Panc1 (cell line): ENCODE results near the gene HRCT1.

Experiments
- POLR2AphosphoS5 ChIP-seq: IDR thresholded peaks from 2 replicates; pipeline ENCODE4 v1.6.1; 2012; ENCODE audit warnings: mild to moderate bottlenecking, low read depth, low read length, moderate library complexity
- SIN3A ChIP-seq: IDR thresholded peaks from 2 replicates; pipeline ENCODE4 v1.6.1; 2012; ENCODE audit warnings: low read depth, mild to moderate bottlenecking, low read length, moderate library complexity, borderline replicate concordance; ENCODE audit not compliant: insufficient read depth
- TF ChIP-seq, protein P1 (sequence below): fragments of 450-650 bp; IDR thresholded peaks from 2 replicates; pipeline ENCODE4 v1.5.1; 2017; ENCODE audit warnings: mild to moderate bottlenecking
- TF ChIP-seq, protein P2 (sequence below), 2 experiments: IDR thresholded peaks; 2 replicates each; pipeline ENCODE4 v1.6.1; 2011 to 2012; ENCODE audit warnings: low read depth in 2 of 2, control low read depth in 1 of 2, low read length in 1 of 2, mild to moderate bottlenecking in 1 of 2, moderate library complexity in 1 of 2; ENCODE audit not compliant: insufficient read depth in 1 of 2

DNA sequence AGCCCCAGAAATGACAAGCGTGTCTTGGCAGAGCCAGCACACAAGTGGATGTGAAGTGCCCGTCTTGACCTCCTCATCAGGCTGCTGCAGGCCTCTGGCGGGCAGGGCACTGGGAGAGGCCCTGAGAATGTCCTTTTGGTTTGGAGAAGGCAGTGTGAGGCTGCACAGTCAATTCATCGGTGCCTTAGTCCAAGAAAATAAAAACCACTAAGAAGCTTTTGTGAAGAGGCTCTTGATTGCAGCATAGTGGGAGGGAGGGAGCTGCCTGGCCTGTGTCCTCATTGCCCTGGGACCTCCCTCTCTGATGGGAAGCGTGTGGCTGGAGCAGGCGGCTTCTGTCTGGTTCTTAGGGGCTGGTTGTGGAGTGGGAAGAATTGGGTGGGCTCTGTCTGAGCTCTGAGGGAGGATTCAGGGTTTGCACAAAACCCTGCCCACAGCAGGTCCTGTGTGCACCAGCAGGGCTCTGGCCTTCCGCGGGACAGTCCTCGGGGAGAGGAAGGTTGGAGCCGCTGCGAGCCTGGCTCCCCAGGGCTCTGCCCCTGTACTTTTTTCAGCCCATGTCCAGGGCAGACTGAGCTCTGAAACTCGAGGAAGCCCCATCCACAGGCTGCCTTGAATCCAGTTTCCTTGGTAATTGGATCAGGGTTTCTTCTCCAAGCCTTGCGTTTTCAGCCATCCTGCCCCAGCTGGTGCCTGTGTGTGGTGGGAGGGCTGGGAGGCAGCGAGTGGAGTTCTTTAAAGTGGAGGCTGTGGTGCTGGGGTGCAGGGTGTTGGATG, 1.1 kb downstream of the HRCT1 start:
- TF ChIP-seq, protein P1, sequence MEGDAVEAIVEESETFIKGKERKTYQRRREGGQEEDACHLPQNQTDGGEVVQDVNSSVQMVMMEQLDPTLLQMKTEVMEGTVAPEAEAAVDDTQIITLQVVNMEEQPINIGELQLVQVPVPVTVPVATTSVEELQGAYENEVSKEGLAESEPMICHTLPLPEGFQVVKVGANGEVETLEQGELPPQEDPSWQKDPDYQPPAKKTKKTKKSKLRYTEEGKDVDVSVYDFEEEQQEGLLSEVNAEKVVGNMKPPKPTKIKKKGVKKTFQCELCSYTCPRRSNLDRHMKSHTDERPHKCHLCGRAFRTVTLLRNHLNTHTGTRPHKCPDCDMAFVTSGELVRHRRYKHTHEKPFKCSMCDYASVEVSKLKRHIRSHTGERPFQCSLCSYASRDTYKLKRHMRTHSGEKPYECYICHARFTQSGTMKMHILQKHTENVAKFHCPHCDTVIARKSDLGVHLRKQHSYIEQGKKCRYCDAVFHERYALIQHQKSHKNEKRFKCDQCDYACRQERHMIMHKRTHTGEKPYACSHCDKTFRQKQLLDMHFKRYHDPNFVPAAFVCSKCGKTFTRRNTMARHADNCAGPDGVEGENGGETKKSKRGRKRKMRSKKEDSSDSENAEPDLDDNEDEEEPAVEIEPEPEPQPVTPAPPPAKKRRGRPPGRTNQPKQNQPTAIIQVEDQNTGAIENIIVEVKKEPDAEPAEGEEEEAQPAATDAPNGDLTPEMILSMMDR = no peak
- TF ChIP-seq POLR2AphosphoS5 (no peak), SIN3A (no peak)
- TF ChIP-seq, protein P2, sequence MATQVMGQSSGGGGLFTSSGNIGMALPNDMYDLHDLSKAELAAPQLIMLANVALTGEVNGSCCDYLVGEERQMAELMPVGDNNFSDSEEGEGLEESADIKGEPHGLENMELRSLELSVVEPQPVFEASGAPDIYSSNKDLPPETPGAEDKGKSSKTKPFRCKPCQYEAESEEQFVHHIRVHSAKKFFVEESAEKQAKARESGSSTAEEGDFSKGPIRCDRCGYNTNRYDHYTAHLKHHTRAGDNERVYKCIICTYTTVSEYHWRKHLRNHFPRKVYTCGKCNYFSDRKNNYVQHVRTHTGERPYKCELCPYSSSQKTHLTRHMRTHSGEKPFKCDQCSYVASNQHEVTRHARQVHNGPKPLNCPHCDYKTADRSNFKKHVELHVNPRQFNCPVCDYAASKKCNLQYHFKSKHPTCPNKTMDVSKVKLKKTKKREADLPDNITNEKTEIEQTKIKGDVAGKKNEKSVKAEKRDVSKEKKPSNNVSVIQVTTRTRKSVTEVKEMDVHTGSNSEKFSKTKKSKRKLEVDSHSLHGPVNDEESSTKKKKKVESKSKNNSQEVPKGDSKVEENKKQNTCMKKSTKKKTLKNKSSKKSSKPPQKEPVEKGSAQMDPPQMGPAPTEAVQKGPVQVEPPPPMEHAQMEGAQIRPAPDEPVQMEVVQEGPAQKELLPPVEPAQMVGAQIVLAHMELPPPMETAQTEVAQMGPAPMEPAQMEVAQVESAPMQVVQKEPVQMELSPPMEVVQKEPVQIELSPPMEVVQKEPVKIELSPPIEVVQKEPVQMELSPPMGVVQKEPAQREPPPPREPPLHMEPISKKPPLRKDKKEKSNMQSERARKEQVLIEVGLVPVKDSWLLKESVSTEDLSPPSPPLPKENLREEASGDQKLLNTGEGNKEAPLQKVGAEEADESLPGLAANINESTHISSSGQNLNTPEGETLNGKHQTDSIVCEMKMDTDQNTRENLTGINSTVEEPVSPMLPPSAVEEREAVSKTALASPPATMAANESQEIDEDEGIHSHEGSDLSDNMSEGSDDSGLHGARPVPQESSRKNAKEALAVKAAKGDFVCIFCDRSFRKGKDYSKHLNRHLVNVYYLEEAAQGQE (IDR thresholded peaks at IDR 0.05; ENCODE audit: insufficient read depth in 1 of 2, low read depth in 2 of 2, low read length in 1 of 2) = no peak
